ENCODE measurements around the gene UBR2.

Gene UBR2

GRCh38 chr6:42547407-42548329 is 16.2 kb upstream of the UBR2 start:
- peak; percentile 100 for TF ChIP-seq CTCF (IDR thresholded peaks at IDR 0.05; ENCODE audit: low read depth, low read length)
- H3K36me3 ChIP-seq = no peaks in the 10 kb centered on the region
- peak overlapping the region; percentile 60 for H3K27ac ChIP-seq
- H3K4me3 ChIP-seq (ENCODE audit: low read depth, low read length) = peak overlapping the region; percentile 58
- H3K27me3 ChIP-seq (ENCODE audit: insufficient read depth, low read depth, severe bottlenecking) = no peaks in the 10 kb centered on the region
- peak; percentile 91 for DNase-seq
- no peaks in the 10 kb centered on the region for H3K9me3 ChIP-seq (ENCODE audit: severe bottlenecking)

- Histone ChIP-seq H3K27me3 (ENCODE audit: insufficient read depth, low read depth, severe bottlenecking) (no peaks in the 10 kb centered on the region), H3K4me3 (ENCODE audit: low read depth, low read length) (no peak overlapping the region), H3K9me3 (ENCODE audit: severe bottlenecking) (peaks cover 9% of the 10 kb centered on the region), H3K27ac (no peak overlapping the region), H3K36me3 (no peaks in the 10 kb centered on the region)
- no peak for TF ChIP-seq CTCF (IDR thresholded peaks at IDR 0.05; ENCODE audit: low read depth, low read length)
- DNase-seq = no peak
Observed at GRCh38 chr6:42550277-42550676, 13.6 kb upstream of the UBR2 start.

- no peak for TF ChIP-seq CTCF (IDR thresholded peaks at IDR 0.05; ENCODE audit: low read depth, low read length)
- Histone ChIP-seq H3K27ac (no peak overlapping the region), H3K27me3 (ENCODE audit: insufficient read depth, low read depth, severe bottlenecking) (no peaks in the 10 kb centered on the region), H3K4me3 (ENCODE audit: low read depth, low read length) (no peak overlapping the region), H3K9me3 (ENCODE audit: severe bottlenecking) (peaks cover 9% of the 10 kb centered on the region), H3K36me3 (no peaks in the 10 kb centered on the region)
- no peak for DNase-seq
Observed at GRCh38 chr6:42551217-42551616, 12.6 kb upstream of the UBR2 start.

GRCh38 chr6:42552380-42552779 is 11.4 kb upstream of the UBR2 start:
- Histone ChIP-seq H3K27me3 (ENCODE audit: insufficient read depth, low read depth, severe bottlenecking) (no peaks in the 10 kb centered on the region), H3K9me3 (ENCODE audit: severe bottlenecking) (peaks cover 9% of the 10 kb centered on the region)
- no peak for DNase-seq

GRCh38 chr6:42555477-42556457 is 8.1 kb upstream of the UBR2 start:
- no peak overlapping the region for H3K27ac ChIP-seq
- DNase-seq = no peak
- H3K4me3 ChIP-seq (ENCODE audit: low read depth, low read length) = no peak overlapping the region
- no peaks in the 10 kb centered on the region for H3K36me3 ChIP-seq
- TF ChIP-seq CTCF (IDR thresholded peaks at IDR 0.05; ENCODE audit: low read depth, low read length) = no peak
- no peaks in the 10 kb centered on the region for H3K27me3 ChIP-seq (ENCODE audit: insufficient read depth, low read depth, severe bottlenecking)
- H3K9me3 ChIP-seq (ENCODE audit: severe bottlenecking) = peaks cover 9% of the 10 kb centered on the region

More at GRCh38 chr6:42552380-42552779, 11.4 kb upstream of the UBR2 start:
- Histone ChIP-seq H3K4me3 (ENCODE audit: low read depth, low read length) (no peak overlapping the region), H3K36me3 (no peaks in the 10 kb centered on the region), H3K27ac (no peak overlapping the region)
- no peak for TF ChIP-seq CTCF (IDR thresholded peaks at IDR 0.05; ENCODE audit: low read depth, low read length)

Measured in WERI-Rb-1 (cell line).